MM.1S (cell line): ENCODE data around the gene TREM1.

ENCODE experiments used
- CTCF ChIP-seq: fragments of 300-600 bp; sonication (generic); IDR thresholded peaks from 2 replicates; pipeline ENCODE4 v1.5.1; 2016; ENCODE audit warnings: antibody characterized with exemption, low read length, mixed read lengths
- EZH2 ChIP-seq: fragments of 300-600 bp; sonication (generic); optimal IDR thresholded peaks from 2 replicates; pipeline ENCODE3; 2017; ENCODE audit warnings: low read depth, mild to moderate bottlenecking, antibody characterized with exemption, low read length, mixed read lengths
- EZH2phosphoT487 ChIP-seq: fragments of 300-600 bp; sonication (generic); IDR thresholded peaks from 2 replicates; pipeline ENCODE4 v1.6.1; 2018; ENCODE audit warnings: antibody characterized with exemption, low read length

- no peak for TF ChIP-seq EZH2
- no peak for TF ChIP-seq CTCF
- no peak for TF ChIP-seq EZH2phosphoT487
Observed at GRCh38 chr6:41331401-41332150, 45.1 kb upstream of the TREM1 start.
